ENCODE measurements around the gene ITGA1.

ITGA1 gene

DNA sequence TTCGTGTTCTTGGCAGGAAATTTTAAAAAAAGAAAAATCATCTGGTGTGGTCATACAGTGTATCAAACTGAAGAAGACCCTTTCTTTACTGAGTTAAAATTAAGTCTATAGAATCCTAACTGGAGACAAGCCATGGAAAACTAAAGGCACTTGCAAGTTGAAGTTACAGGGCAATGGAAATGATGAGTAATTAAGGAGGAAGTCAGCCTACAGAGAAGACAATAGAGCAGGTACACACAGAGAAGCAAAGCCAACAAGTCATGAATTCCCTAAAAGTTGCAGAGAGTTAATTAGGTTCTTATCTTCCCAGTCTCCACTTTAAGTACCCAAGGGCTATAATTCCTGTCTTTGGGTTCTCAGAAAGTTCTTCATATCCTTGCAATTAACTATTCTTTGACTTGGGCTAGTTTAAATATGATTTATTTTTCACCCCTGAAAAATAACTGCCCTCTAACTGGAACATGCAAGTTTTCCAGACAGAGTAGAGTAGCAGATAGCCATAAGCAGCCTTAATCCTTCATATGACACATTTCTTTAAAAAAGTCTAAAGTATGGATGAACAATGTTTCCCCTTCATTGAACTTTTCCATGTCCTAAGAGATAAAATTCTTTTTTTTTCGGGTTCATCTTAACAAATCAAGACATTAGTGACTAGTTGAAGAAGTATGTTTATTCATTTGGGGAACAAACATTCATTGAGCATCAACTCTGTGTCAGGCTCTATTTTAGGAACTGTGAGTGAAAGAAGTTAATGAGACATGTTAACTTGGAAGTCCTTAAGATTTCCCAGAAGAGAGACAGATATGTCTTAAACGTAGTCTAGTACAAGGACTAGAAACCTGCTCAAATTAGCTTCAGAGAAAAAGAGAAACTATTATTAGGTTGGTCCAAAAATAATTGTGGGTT is 196.3 kb downstream of the ITGA1 start:
- no peak for DNase-seq

GRCh38 chr5:52985306-52985705 is 197.6 kb downstream of the ITGA1 start:
- no peak for DNase-seq

GRCh38 chr5:52987711-52988331 is 200.1 kb downstream of the ITGA1 start:
- peak in 1 of 4 experiments; percentile 1 for DNase-seq

DNA sequence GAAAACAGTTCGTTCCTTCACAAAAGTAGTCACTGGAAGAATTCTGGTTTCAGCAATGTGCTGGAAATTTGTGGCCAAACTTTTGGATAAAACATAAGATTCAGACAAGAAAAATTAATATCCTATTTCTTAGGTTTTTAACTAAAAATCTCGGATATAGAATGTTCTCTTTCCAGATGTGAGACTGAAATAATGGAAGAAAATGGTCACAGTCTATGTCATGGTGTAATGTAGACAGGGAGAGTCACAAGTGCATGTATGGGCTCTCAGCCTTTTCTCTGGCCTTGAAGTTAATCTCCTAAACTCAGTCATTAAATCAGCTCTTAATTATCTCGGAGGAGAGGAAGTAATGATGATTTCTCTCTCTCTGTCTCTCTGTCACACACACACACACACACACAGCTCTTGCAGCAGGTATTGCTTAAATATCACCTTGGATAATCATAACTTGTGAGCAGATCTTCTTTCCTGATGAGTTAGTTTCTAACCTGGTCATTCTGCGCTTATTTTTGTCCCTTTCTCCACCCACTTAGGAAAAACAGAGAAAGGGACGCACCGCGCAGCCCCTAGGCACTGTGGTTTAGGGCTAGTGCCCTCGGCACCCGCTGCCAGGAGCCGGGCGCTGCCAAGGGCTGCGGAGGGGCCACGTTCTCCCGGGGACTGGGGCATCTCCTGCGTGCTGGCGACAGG is 200.8 kb downstream of the ITGA1 start:
- no peak for DNase-seq

GRCh38 chr5:52989025-52989780 is 201.5 kb downstream of the ITGA1 start, which contains the start of gene ITGA2:
ITGA2 (plus strand) TSS chr5:52989352; CDS start chr5:52989469, 117 bp downstream.
- DNase-seq, result peak in 1 of 4 experiments; percentile 2

DNA sequence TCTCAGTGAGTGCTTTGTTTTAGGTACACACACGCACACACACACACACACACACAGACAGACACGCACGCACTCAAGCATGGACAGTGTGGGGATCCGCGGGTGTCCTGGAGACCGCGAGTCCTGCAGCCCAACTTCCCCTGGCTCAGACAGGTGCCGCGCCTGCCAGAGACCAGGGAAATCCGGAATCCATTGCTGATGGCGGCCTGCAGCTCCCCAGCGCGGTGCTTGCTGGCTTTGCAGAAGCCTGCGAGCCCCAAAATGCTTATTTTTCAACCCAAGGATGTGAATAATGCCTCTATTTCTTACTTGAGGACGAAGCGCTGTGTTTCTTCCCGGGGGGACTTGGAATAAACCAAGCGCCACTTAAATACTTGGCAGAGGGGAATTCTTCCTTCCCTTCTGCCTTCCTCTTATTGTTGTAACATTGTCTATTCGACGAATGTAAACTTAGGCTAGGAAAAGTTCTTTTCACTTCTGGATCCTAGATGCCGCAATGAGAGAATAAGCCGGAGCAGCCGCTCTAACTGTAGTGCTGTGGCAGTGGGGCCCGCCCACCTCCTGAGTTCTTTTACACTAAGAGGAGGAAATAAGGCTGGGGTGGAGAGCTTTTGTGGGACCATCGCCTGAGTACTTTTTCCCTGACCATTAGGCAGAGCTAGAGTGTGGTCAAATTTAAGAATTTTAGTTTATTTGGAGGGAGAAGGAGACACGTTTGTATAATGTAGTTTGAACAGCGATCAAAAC is 202.2 kb downstream of the ITGA1 start:
- no peak for DNase-seq

DNA sequence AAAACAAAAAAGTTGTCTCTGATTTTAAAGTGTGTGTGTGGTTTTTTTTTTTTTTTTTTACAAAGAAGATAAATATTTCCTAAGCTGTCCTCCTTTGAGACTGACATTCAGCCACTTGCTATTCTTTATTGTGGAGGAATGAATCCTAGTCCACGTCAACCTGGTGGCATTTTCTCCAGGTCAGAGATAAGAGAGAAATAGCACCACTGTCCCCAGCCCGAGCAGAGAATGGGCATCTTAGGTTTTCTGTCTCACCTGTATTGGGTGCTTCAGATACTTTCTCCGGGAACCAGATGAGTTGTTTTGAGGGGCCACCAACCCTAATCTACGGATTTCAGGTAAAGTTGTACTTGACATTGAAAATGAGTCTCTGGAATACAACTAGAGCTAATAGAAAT is 202.8 kb downstream of the ITGA1 start:
- no peak for DNase-seq

DNA sequence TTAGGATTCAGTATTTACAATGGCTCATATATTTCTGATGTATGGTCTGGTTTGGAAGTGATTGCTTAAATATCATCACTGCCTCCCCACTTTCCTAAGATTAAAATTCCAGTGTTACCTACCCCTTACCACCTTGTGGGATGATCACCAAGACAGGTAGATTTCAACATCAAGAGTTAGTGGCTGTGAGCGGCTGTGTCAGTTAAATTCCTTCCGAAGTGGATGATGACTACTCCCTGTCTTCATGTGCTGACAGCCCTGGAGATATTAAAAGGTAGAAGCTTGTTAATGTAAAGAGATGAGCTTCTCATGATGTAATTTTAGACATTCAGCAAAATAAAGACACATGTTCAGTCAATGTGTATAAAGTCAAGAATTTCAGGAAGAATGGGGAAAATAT is 205.7 kb downstream of the ITGA1 start:
- DNase-seq, result no peak

DNA sequence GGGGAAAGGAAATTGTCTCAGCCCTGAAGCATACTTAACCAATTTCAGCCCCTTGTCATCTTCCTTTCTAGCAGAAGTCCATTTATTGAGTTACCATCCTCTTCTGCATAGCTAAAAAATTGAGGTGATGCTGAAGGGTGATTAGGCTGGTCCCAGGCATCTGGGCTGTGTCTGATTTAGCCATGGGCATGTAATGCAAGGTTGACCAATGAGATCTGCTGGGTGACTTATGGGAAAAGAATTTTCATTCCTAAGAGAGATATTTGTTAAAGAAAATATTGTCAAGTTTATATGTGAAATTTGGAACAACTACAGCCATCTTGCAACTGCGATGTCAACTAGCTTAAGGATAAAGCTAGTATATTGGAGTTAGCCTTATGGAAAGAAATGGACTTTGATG is 206.6 kb downstream of the ITGA1 start:
- no peak for DNase-seq

DNA sequence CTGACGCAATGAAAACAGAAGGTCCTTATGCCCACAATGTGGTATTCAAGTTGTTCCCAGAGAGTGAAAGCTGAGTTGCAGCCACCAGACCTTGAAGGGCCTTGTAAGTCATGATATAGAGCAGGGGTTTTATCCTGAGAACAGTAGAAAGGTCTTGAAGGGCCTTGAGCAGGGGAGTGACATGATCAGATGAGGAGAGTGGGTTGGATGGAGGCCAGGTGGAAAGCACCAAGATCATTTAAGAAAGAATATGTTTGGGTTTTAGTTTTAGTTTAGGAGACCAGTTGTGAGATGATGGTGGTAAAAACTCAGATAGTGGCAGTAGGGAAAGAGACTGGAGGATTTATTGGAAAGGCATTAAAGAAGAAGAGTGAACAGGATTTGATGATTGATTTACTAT is 207.4 kb downstream of the ITGA1 start:
- no peak for DNase-seq

- DNase-seq, result no peak
These were observed 208.2 kb downstream of the ITGA1 start for GRCh38 chr5:52995914-52996313.

- DNase-seq, result no peak
These were observed 209.3 kb downstream of the ITGA1 start for GRCh38 chr5:52996979-52997378.

- no peak for DNase-seq
These were observed 209.7 kb downstream of the ITGA1 start for GRCh38 chr5:52997424-52997823.

DNA sequence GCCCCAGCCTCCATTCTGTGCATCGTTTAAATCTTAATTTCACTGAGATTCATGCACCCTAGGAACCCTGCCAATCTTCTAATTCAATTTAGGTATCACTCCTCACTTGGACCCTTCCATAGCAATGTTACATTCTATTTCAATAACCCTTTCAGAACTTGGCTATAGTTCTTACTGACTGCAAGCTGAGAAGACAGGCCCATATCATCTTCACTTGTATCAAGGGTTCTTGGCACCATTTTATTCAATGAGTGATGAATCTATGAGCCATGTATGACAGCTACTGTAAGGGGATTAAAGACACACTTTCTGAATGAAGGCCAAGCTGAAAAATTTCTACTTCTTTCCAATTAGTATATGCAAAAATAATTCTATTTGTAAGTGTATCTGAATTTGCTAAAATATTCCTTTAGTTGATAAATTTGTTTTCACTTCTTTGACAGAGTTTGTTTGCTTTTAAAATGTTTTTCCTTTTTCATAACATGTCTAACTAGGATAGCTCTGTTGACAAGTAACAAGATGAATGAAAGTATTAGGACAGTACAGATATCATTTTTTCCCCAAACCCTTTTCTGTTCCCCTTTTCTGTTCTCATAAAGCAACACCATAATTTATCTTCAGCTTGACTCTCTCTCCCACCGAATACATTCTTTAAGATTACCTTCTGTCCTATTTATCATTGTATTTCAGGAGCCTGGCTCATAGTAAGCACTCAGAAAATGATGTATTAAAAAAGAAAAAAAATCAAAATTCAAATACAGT is 211.0 kb downstream of the ITGA1 start:
- DNase-seq, result no peak

DNA sequence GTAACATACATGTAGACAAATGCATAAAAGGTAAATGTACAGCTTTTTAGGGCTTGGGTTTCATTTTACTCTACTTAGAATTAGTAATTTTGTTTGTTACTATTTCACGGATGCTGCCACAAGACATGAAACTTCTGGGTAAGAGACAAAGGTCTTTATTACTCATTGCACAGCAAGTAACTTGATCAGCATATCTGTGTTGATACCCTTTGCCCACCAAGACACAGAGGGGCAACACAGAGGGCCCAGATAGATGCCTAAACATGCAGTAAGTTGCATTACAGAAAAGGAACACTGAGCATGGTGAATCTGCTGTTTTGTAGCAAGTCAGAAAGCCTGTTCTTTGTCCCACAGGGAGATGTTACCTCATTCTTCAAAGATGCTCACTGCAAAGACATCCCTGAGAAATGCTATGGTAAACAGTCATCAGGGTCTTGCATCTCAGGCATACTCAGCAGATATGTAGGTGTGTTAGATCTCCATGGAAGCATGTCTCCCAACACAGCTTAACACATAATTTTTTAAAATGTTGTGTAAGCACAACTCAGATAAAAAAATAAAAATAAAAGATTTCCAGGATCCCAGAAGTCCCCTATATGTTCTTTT is 211.7 kb downstream of the ITGA1 start:
- no peak for DNase-seq

DNA sequence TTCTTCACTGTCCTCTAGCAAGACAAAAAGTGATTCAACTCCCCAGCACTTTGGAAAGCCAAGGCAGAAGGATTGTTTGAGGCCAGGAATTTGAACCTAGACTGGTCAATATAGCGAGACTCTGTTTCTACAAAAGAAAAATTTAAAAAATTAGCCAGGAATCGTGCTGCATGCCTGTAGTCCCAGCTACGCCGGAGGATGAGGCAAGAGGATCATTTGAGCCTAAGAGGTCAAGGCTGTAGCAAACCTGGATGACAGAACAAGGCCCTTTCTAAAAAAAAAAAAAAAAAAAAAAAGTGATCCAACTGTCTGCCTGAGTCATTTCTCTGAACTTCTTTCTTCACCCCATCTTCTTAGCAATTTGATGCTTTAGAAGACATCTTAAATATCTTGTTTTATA is 213.8 kb downstream of the ITGA1 start:
- no peak for DNase-seq

GRCh38 chr5:53002491-53002890 is 214.8 kb downstream of the ITGA1 start:
- DNase-seq, result no peak

- DNase-seq, result no peak
These were observed 215.4 kb downstream of the ITGA1 start for GRCh38 chr5:53003144-53003543.

DNA sequence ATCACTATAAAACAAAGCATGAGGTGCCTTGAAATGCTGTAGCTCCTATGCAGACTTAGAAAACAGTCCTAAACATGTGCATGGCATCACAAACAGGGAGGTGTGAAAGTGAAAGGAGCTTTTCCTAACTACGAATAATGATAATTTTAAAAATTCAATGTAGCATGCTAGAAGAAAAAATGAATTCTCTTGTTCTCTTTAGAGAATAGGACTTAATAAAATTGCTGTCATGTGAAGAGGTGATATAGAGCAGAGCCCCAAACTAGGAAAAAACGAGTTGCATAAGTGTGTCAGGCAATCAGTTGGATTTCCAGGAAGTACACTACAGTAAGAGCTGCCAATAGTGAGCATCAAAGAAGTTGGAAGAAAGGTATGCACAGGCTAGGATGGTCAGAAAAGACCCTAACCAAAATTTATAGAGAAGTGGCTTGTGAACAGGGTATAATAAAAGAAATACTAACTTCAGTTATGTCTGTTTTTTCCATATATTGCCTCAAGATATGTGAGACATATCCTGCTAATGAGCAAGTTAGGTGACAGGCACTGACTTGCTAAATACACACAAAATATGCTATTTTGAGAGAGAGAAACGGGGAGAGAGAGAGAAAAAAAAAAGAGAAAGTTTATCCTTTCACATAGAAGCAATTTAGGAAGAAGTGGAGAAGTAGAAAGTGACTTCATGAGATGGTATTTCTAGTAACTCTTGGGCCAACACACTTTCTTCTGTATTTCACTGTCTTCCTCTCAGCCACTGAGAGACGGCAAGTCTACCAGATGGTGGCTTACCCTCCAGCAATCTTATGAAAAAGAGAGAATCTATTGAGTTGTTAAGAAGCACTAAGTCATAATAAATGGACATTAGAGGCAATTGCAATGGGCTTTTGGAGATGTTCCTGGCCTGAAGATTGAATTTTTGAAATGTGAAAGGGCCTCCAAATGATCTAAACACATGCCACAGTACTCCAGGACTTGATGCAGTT is 219.5 kb downstream of the ITGA1 start:
- no peak for DNase-seq

GRCh38 chr5:53008751-53009150 is 221.0 kb downstream of the ITGA1 start:
- no peak for DNase-seq
